ENCODE measurements around the gene NOX3.

Gene NOX3

DNA sequence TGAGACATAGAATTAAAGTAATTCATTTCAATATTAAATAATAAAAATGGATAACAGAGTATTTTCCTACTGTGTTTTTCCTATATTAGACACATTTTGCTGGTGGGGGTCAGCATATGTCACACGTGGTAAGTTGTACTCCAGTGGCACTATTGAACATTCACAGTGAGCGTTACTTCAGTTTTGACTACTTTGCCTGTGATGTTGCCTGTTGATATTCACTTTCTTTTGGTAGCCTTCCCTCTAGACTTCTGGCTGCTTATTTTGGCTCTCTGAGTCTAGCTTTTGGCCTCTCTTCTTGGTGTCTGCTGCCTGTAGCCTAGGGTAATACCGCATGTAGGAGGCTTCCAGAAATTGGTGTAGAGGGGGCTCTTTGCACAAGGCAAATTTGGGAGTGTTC, 76.9 kb downstream of the NOX3 start:
- ATAC-seq: no peak

DNA sequence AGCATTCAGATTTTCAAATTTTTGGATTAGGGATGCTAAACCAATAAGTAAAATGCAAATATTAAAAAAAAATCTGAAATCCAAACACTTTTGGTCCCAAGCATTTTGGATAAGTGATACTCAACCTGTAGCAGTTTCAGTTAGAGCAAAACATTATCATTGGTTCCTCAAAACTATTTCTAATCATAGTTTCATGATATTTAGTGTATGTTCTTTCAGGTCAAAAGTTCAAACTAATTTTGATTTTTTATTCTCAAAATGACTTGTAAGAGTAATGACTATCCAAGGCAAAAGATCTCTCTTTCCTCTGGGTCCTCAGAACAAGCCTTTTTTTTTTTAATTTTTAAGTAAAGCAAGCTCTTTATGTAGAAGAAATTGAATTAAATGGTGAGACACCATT, 77.4 kb downstream of the NOX3 start:
- no peak for ATAC-seq
- TF ChIP-seq ZFP30 (CRISPR knock-in tag; IDR thresholded peaks at IDR 0.05): no peak
- TF ChIP-seq TCF4 (CRISPR knock-in tag; IDR thresholded peaks at IDR 0.05; ENCODE audit: borderline replicate concordance): no peak
- TF ChIP-seq ZNF565 (CRISPR knock-in tag; conservative IDR thresholded peaks at IDR 0.05; ENCODE audit: low read depth): no peak
- no peak for TF ChIP-seq ESRRG (CRISPR knock-in tag; IDR thresholded peaks at IDR 0.05)
- TF ChIP-seq, protein P1, sequence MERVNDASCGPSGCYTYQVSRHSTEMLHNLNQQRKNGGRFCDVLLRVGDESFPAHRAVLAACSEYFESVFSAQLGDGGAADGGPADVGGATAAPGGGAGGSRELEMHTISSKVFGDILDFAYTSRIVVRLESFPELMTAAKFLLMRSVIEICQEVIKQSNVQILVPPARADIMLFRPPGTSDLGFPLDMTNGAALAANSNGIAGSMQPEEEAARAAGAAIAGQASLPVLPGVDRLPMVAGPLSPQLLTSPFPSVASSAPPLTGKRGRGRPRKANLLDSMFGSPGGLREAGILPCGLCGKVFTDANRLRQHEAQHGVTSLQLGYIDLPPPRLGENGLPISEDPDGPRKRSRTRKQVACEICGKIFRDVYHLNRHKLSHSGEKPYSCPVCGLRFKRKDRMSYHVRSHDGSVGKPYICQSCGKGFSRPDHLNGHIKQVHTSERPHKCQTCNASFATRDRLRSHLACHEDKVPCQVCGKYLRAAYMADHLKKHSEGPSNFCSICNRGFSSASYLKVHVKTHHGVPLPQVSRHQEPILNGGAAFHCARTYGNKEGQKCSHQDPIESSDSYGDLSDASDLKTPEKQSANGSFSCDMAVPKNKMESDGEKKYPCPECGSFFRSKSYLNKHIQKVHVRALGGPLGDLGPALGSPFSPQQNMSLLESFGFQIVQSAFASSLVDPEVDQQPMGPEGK (CRISPR knock-in tag; IDR thresholded peaks at IDR 0.05; ENCODE audit: borderline replicate concordance): no peak
- no peak for TF ChIP-seq PPARA (CRISPR knock-in tag; IDR thresholded peaks at IDR 0.05; ENCODE audit: borderline replicate concordance)
- no peak for TF ChIP-seq BACH2 (CRISPR knock-in tag; IDR thresholded peaks at IDR 0.05; ENCODE audit: borderline replicate concordance)
- TF ChIP-seq ZC3H10 (CRISPR knock-in tag; IDR thresholded peaks at IDR 0.05): no peak
- TF ChIP-seq ISL1 (CRISPR knock-in tag; IDR thresholded peaks at IDR 0.05): no peak
- TF ChIP-seq, protein P2, sequence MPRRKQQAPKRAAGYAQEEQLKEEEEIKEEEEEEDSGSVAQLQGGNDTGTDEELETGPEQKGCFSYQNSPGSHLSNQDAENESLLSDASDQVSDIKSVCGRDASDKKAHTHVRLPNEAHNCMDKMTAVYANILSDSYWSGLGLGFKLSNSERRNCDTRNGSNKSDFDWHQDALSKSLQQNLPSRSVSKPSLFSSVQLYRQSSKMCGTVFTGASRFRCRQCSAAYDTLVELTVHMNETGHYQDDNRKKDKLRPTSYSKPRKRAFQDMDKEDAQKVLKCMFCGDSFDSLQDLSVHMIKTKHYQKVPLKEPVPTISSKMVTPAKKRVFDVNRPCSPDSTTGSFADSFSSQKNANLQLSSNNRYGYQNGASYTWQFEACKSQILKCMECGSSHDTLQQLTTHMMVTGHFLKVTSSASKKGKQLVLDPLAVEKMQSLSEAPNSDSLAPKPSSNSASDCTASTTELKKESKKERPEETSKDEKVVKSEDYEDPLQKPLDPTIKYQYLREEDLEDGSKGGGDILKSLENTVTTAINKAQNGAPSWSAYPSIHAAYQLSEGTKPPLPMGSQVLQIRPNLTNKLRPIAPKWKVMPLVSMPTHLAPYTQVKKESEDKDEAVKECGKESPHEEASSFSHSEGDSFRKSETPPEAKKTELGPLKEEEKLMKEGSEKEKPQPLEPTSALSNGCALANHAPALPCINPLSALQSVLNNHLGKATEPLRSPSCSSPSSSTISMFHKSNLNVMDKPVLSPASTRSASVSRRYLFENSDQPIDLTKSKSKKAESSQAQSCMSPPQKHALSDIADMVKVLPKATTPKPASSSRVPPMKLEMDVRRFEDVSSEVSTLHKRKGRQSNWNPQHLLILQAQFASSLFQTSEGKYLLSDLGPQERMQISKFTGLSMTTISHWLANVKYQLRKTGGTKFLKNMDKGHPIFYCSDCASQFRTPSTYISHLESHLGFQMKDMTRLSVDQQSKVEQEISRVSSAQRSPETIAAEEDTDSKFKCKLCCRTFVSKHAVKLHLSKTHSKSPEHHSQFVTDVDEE (CRISPR knock-in tag; IDR thresholded peaks at IDR 0.05): no peak
- no peak for TF ChIP-seq ARNTL (CRISPR knock-in tag; IDR thresholded peaks at IDR 0.05; ENCODE audit: borderline replicate concordance, low read depth)
- TF ChIP-seq OSR1 (CRISPR knock-in tag; IDR thresholded peaks at IDR 0.05): no peak
- no peak for TF ChIP-seq SNAI2 (CRISPR knock-in tag; IDR thresholded peaks at IDR 0.05)
- TF ChIP-seq GLIS3 (CRISPR knock-in tag; IDR thresholded peaks at IDR 0.05): no peak
- TF ChIP-seq, protein P3, sequence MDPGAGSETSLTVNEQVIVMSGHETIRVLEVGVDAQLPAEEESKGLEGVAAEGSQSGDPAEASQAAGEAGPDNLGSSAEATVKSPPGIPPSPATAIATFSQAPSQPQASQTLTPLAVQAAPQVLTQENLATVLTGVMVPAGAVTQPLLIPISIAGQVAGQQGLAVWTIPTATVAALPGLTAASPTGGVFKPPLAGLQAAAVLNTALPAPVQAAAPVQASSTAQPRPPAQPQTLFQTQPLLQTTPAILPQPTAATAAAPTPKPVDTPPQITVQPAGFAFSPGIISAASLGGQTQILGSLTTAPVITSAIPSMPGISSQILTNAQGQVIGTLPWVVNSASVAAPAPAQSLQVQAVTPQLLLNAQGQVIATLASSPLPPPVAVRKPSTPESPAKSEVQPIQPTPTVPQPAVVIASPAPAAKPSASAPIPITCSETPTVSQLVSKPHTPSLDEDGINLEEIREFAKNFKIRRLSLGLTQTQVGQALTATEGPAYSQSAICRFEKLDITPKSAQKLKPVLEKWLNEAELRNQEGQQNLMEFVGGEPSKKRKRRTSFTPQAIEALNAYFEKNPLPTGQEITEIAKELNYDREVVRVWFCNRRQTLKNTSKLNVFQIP (CRISPR knock-in tag; IDR thresholded peaks at IDR 0.05; ENCODE audit: borderline replicate concordance, low read depth): no peak
- TF ChIP-seq ZNF70 (CRISPR knock-in tag; IDR thresholded peaks at IDR 0.05): no peak
- TF ChIP-seq, protein P4, sequence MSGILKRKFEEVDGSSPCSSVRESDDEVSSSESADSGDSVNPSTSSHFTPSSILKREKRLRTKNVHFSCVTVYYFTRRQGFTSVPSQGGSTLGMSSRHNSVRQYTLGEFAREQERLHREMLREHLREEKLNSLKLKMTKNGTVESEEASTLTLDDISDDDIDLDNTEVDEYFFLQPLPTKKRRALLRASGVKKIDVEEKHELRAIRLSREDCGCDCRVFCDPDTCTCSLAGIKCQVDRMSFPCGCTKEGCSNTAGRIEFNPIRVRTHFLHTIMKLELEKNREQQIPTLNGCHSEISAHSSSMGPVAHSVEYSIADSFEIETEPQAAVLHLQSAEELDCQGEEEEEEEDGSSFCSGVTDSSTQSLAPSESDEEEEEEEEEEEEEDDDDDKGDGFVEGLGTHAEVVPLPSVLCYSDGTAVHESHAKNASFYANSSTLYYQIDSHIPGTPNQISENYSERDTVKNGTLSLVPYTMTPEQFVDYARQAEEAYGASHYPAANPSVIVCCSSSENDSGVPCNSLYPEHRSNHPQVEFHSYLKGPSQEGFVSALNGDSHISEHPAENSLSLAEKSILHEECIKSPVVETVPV (CRISPR knock-in tag; IDR thresholded peaks at IDR 0.05): no peak

More for the DNA sequence above, 76.9 kb downstream of the NOX3 start:
- TF ChIP-seq, protein P3 (CRISPR knock-in tag; IDR thresholded peaks at IDR 0.05; ENCODE audit: borderline replicate concordance, low read depth): no peak
- TF ChIP-seq PPARA (CRISPR knock-in tag; IDR thresholded peaks at IDR 0.05; ENCODE audit: borderline replicate concordance): no peak
- no peak for TF ChIP-seq SNAI2 (CRISPR knock-in tag; IDR thresholded peaks at IDR 0.05)
- no peak for TF ChIP-seq ZC3H10 (CRISPR knock-in tag; IDR thresholded peaks at IDR 0.05)
- no peak for TF ChIP-seq RARB (CRISPR knock-in tag; IDR thresholded peaks at IDR 0.05)
- no peak for TF ChIP-seq BACH2 (CRISPR knock-in tag; IDR thresholded peaks at IDR 0.05; ENCODE audit: borderline replicate concordance)
- no peak for TF ChIP-seq ZNF8 (CRISPR knock-in tag; IDR thresholded peaks at IDR 0.05)
- TF ChIP-seq, protein P2 (CRISPR knock-in tag; IDR thresholded peaks at IDR 0.05): no peak
- no peak for TF ChIP-seq ISL1 (CRISPR knock-in tag; IDR thresholded peaks at IDR 0.05)

Data from SK-N-SH treated with all-trans-retinoic acid at 6 μM for 48 hours (cell line).